ENCODE results near the gene FOCAD. TPM values are rescaled to one million over a fixed set of nuclear protein-coding genes. Genes with fewer than 3 reads are reported as not detected.

FOCAD gene
- total and polyA plus RNA-seq, 10 of the 15 experiments (the other 5 are each of a cell fraction or from before 2014, with no cell fraction given): 13.7 to 93.0 (median 41.8) TPM

DNA sequence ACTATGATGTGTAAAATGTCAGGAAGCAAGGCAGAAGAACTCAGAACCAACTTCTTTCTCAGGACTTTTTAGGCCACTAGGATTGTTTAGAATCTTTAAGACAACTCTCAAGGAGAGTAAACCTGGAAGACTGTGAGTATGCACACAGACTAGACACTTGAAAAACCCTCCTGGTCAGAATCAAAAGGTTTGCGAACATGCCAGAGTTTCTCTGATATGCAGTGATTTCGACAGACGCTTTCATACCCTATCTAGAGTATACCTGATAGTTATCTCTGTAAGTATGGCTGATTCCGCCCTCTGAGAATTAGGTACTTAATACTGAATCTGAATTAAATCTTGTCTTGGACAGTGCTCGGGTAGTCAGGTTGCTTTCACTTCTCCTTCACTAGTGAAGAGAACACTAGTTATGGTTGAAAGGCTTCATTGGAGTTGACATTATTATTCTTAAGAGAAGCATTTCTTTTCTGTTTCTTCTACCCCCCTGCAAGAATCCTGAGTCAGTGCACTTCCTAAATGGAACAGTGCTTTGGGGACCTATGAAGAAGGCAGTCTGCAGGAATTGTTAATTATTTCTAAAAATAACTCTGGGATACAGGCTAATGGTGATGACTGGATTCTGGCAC, 189.3 kb downstream of the FOCAD start:
- no TSS peak for BruUV-seq (replicated peaks)
- ChIA-PET POLR2A (no interaction called here), CTCF (interaction anchor here (1.2 to 9.1 kb wide), 3 partner anchors 10 to 67 kb away, joined by 4 to 59 read pairs (median 8); no protein-coding TSS in a partner anchor), SMC1A (ENCODE audit: uncharacterized antibody, unreplicated experiment) (interaction anchor here (1.1 to 2.9 kb wide), 3 partner anchors 11 to 249 kb away, joined by 4 to 18 read pairs (median 5); no protein-coding TSS in a partner anchor), RAD21 (ENCODE audit: unreplicated experiment) (no interaction called here)
- Histone ChIP-seq H3K9ac (ENCODE audit: control insufficient read depth, insufficient read depth, low read length) (no peak overlapping the region), H3K4me3 (no peak overlapping the region), H4K20me1 (ENCODE audit: control insufficient read depth, insufficient read depth) (no peaks in the 10 kb centered on the region), H3K36me3 (ENCODE audit: control insufficient read depth in 2 of 2, insufficient read depth in 2 of 2, low read length in 1 of 2) (peaks cover 0 to 2% of the 10 kb centered on the region in 2 experiments; a peak in 1 of 4 replicates), H3K27me3 (replicated peaks in 1 of 2; ENCODE audit: control insufficient read depth in 2 of 2, insufficient read depth in 2 of 2, low read length in 1 of 2) (no peaks in the 10 kb centered on the region), H3K4me2 (ENCODE audit: control insufficient read depth, insufficient read depth) (no peak overlapping the region), H3K27ac (ENCODE audit: control insufficient read depth, insufficient read depth) (no peak overlapping the region), H2AFZ (ENCODE audit: control insufficient read depth, low read depth, low read length) (no peak overlapping the region), H3K4me1 (ENCODE audit: control insufficient read depth, insufficient read depth, low read length) (peaks cover 12% of the 10 kb centered on the region), H3K9me3 (replicated peaks; ENCODE audit: control insufficient read depth, insufficient read depth, low read length) (no peaks in the 10 kb centered on the region), H3K79me2 (ENCODE audit: control insufficient read depth, insufficient read depth, low read length) (no peaks in the 10 kb centered on the region)
- TF ChIP-seq IRF4 (IDR thresholded peaks at IDR 0.05; ENCODE audit: low read depth, low read length): no peak
- TF ChIP-seq MEF2B (IDR thresholded peaks at IDR 0.05; ENCODE audit: partially characterized antibody, poor library complexity, severe bottlenecking): no peak
- no peak for TF ChIP-seq ZNF24 (IDR thresholded peaks at IDR 0.05)
- TF ChIP-seq, protein P1, sequence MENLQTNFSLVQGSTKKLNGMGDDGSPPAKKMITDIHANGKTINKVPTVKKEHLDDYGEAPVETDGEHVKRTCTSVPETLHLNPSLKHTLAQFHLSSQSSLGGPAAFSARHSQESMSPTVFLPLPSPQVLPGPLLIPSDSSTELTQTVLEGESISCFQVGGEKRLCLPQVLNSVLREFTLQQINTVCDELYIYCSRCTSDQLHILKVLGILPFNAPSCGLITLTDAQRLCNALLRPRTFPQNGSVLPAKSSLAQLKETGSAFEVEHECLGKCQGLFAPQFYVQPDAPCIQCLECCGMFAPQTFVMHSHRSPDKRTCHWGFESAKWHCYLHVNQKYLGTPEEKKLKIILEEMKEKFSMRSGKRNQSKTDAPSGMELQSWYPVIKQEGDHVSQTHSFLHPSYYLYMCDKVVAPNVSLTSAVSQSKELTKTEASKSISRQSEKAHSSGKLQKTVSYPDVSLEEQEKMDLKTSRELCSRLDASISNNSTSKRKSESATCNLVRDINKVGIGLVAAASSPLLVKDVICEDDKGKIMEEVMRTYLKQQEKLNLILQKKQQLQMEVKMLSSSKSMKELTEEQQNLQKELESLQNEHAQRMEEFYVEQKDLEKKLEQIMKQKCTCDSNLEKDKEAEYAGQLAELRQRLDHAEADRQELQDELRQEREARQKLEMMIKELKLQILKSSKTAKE (IDR thresholded peaks at IDR 0.05; ENCODE audit: low read depth, poor library complexity, severe bottlenecking): no peak
- TF ChIP-seq SPI1 (IDR thresholded peaks at IDR 0.05; ENCODE audit: borderline replicate concordance, insufficient read depth, low read depth, low read length): peak; percentile 52; the same call in 1 of the 2 replicates
- DNase-seq (ENCODE audit: low read depth, low spot score) (no peak), ATAC-seq (peak; percentile 67), FAIRE-seq (no peak)
- intact Hi-C loops (cut with micrococcal nuclease; ENCODE audit: unreplicated experiment): no loop called here
- 79% methylated on average over 5 of the region's 5 CpGs for WGBS (ENCODE audit: insufficient coverage, insufficient replicate concordance, low lambda C conversion rate, missing lambda C conversion rate)
- in situ Hi-C loops (cut with MboI): no loop called here
